B cell (primary cell): Measurements from ENCODE around the gene ALG2. TPM values are rescaled to one million over a fixed set of nuclear protein-coding genes. Genes with fewer than 3 reads are reported as not detected.
A peak's percentile ranks its signal among the peaks of the same experiment; 100 is the strongest.

Experiments used
- ATAC-seq: fragments of 200-7000 bp; cut with Tn5 transposase; one replicate; pipeline ENCODE4 v1.10.0; 2021; ENCODE audit warnings: low read depth, mild to moderate bottlenecking, moderate number of reproducible peaks, moderate library complexity
- CTCF ChIA-PET: fragments of 350-600 bp; sonication (Branson Sonifier 250); formaldehyde crosslinking; loops from one replicate; lab custom pipeline; 2021; ENCODE audit warnings: antibody characterized with exemption, inconsistent platforms; lab: Charles Lee
- POLR2A ChIA-PET: fragments of 350-600 bp; sonication (Branson Sonifier 250); formaldehyde crosslinking; loops from one replicate; lab custom pipeline; 2021; ENCODE audit warnings: antibody characterized with exemption; lab: Charles Lee
- DNase-seq: peaks from one replicate; pipeline ENCODE4 v3.0.0; 2013
- H2AFZ ChIP-seq: 2 replicates; pipeline ENCODE4 v1.6.1; 2012; ENCODE audit warnings: mild to moderate bottlenecking, low read depth, low read length; ENCODE audit not compliant: insufficient read depth, poor library complexity, severe bottlenecking
- H3K27ac ChIP-seq, 2 donors: 1 replicate in 1 of 2; 2 replicates in 1 of 2; pipeline ENCODE4 v1.5.1; 2012 to 2013; ENCODE audit warnings: low read length in 2 of 2, mild to moderate bottlenecking in 2 of 2, moderate library complexity in 1 of 2
- H3K27me3 ChIP-seq, 4 experiments: fragments of 200-600 bp in 1 of 4; sonication (generic) in 1 of 4; replicated peaks in 1 of 4; 1 replicate in 2 of 4; 2 replicates in 2 of 4; pipeline versions ENCODE4 v1.6.1 to v1.7.0; 2013 to 2016; ENCODE audit warnings: low read length in 3 of 4, mild to moderate bottlenecking in 2 of 4, mixed read lengths in 1 of 4, moderate library complexity in 1 of 4; ENCODE audit not compliant: insufficient read depth in 4 of 4, control insufficient read depth in 3 of 4; ENCODE audit errors: control extremely low read depth in 1 of 4
- H3K36me3 ChIP-seq, 2 experiments: replicated peaks in 1 of 2; 1 replicate in 1 of 2; 2 replicates in 1 of 2; pipeline versions ENCODE4 v1.6.1 to v1.7.1; 2013; ENCODE audit warnings: low read length in 1 of 2; ENCODE audit not compliant: insufficient read depth in 2 of 2, control insufficient read depth in 1 of 2; ENCODE audit errors: control extremely low read depth in 1 of 2, extremely low read depth in 1 of 2
- H3K4me1 ChIP-seq, 2 donors: fragments of 200-600 bp in 1 of 2; sonication (generic) in 1 of 2; 1 replicate in 1 of 2; 2 replicates in 1 of 2; pipeline versions ENCODE4 v1.5.1 to v1.6.1; 2013 to 2017; ENCODE audit warnings: low read length in 2 of 2; ENCODE audit not compliant: control insufficient read depth in 2 of 2, insufficient read depth in 2 of 2
- H3K4me2 ChIP-seq: replicated peaks from 2 replicates; pipeline ENCODE3; 2012; ENCODE audit warnings: mild to moderate bottlenecking, low read depth, low read length; ENCODE audit not compliant: poor library complexity, severe bottlenecking
- H3K4me3 ChIP-seq, 5 experiments: fragments of 200-600 bp in 1 of 5; sonication (generic) in 1 of 5; 1 replicate in 3 of 5; 2 replicates in 2 of 5; pipeline versions ENCODE4 v1.5.1 to v1.7.0; 2011 to 2016; ENCODE audit warnings: low read length in 4 of 5, mild to moderate bottlenecking in 4 of 5, low read depth in 2 of 5, control low read depth in 1 of 5, moderate library complexity in 1 of 5; ENCODE audit not compliant: insufficient read depth in 1 of 5; ENCODE audit errors: control extremely low read depth in 1 of 5, extremely low read depth in 1 of 5
- H3K79me2 ChIP-seq: fragments of 200-600 bp; sonication (generic); one replicate; pipeline ENCODE4 v1.6.0; 2016; ENCODE audit warnings: low read length; ENCODE audit not compliant: control insufficient read depth, insufficient read depth
- H3K9ac ChIP-seq: fragments of 200-600 bp; sonication (generic); 2 replicates; pipeline ENCODE4 v1.6.1; 2017; ENCODE audit warnings: mild to moderate bottlenecking, low read length, moderate library complexity
- H3K9me3 ChIP-seq, 3 donors: one replicate each; pipeline versions ENCODE4 v1.6.1 to v1.7.1; 2013; ENCODE audit warnings: low read length in 2 of 3; ENCODE audit not compliant: control insufficient read depth in 2 of 3, insufficient read depth in 1 of 3; ENCODE audit errors: control extremely low read depth in 1 of 3
- H4K20me1 ChIP-seq: 2 replicates; pipeline ENCODE4 v1.6.0; 2012; ENCODE audit warnings: mild to moderate bottlenecking, low read length; ENCODE audit not compliant: insufficient read depth, control insufficient read depth, poor library complexity, severe bottlenecking
- H3K27ac Mint-ChIP-seq: one replicate; pipeline ENCODE4 v1.8.0; 2021; ENCODE audit warnings: mixed read lengths
- H3K27me3 Mint-ChIP-seq: one replicate; pipeline ENCODE4 v1.8.0; 2021; ENCODE audit warnings: mixed read lengths
- H3K4me1 Mint-ChIP-seq: one replicate; pipeline ENCODE4 v1.8.0; 2021; ENCODE audit warnings: mixed read lengths
- H3K4me3 Mint-ChIP-seq: one replicate; pipeline ENCODE4 v1.8.0; 2021; ENCODE audit warnings: mixed read lengths
- H3K9me3 Mint-ChIP-seq: one replicate; pipeline ENCODE4 v1.8.0; 2022; ENCODE audit warnings: mixed read lengths; ENCODE audit not compliant: insufficient read depth
- EZH2 ChIP-seq: IDR thresholded peaks from 2 replicates; pipeline ENCODE4 v1.6.1; 2012; ENCODE audit warnings: borderline replicate concordance, low read depth, mild to moderate bottlenecking, moderate library complexity, low read length; ENCODE audit not compliant: insufficient read depth, poor library complexity, severe bottlenecking
- WGBS: methylation state at CpG from one replicate; pipeline ENCODE4 v1.1.5; 2013; ENCODE audit warnings: missing lambda C conversion rate; ENCODE audit not compliant: insufficient coverage; 5-methylcytosine and 5-hydroxymethylcytosine counted together
- intact Hi-C: fragments of 100-400 bp; cut with micrococcal nuclease; formaldehyde crosslinking; loops from one replicate; pipeline ENCODE4 v1.10.0; 2022
- polyA plus RNA-seq: library from polyadenylated mRNA; depleted of rRNA; stranded (reverse); fragments of >200 nt; gene quantifications from 2 replicates; pipeline ENCODE4 v1.2.3, GENCODE V29; 2012
- total RNA-seq, 2 donors: library from RNA; stranded (reverse); fragments of 120-200 nt in 1 of 2; gene quantifications; 1 replicate in 1 of 2; 2 replicates in 1 of 2; pipeline versions ENCODE4 v1.2.3 to v1.2.4, GENCODE V29; 2013 to 2022
- TF ChIP-seq, protein P1 (sequence below): fragments of 200-600 bp; IDR thresholded peaks from one replicate; pipeline ENCODE4 v1.8.0; 2022; ENCODE audit warnings: antibody characterized with exemption, mild to moderate bottlenecking

ALG2 gene
- total and polyA plus RNA-seq, 2 donors (not counting 1 experiment from before 2014, with no cell fraction given), result 14.3 to 46.3 TPM

DNA sequence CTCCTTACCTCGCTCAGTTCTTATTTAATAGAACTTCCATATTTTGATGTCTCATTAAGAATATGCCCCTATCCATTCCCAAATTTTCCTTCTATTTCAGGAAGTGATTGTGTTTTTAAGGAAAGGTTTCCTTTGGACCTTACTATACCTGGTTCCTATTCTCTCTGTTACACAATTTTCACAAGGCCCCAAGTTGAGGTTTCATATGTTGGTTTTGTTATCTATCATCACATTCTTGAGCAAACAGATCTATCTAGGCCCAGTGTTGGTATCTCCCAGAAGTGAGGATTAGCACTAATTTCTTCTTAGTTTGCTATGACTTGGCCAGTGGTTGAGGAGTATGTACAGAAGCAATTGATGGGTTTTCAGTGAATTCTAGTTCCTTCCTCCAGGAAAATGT is 41.5 kb downstream of the ALG2 start:
- WGBS, result no CpG with 5 or more reads among the region's 1 CpG
- H3K79me2 ChIP-seq, result no peaks in the 10 kb centered on the region
- H3K9ac ChIP-seq, result no peak overlapping the region
- H4K20me1 ChIP-seq, result no peaks in the 10 kb centered on the region
- no peak for ATAC-seq
- no peak overlapping the region for H3K4me3 Mint-ChIP-seq
- POLR2A ChIA-PET, result no interaction called here
- peak overlapping the region; percentile 85 for H3K27ac Mint-ChIP-seq
- CTCF ChIA-PET, result interaction anchor here (1.4 to 11.1 kb wide), 2 partner anchors 16 to 19 kb away, joined by 4 to 185 read pairs; no protein-coding TSS in a partner anchor
- H3K36me3 ChIP-seq, result no peaks in the 10 kb centered on the region
- no peak overlapping the region for H3K4me3 ChIP-seq
- no peak overlapping the region for H3K4me2 ChIP-seq
- no peak for DNase-seq
- peaks cover 82% of the 10 kb centered on the region for H3K4me1 Mint-ChIP-seq
- TF ChIP-seq EZH2, result no peak
- TF ChIP-seq, protein P1, sequence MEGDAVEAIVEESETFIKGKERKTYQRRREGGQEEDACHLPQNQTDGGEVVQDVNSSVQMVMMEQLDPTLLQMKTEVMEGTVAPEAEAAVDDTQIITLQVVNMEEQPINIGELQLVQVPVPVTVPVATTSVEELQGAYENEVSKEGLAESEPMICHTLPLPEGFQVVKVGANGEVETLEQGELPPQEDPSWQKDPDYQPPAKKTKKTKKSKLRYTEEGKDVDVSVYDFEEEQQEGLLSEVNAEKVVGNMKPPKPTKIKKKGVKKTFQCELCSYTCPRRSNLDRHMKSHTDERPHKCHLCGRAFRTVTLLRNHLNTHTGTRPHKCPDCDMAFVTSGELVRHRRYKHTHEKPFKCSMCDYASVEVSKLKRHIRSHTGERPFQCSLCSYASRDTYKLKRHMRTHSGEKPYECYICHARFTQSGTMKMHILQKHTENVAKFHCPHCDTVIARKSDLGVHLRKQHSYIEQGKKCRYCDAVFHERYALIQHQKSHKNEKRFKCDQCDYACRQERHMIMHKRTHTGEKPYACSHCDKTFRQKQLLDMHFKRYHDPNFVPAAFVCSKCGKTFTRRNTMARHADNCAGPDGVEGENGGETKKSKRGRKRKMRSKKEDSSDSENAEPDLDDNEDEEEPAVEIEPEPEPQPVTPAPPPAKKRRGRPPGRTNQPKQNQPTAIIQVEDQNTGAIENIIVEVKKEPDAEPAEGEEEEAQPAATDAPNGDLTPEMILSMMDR, result no peak
- H3K27ac ChIP-seq, result no peak overlapping the region
- H3K9me3 ChIP-seq, result no peaks in the 10 kb centered on the region
- no peaks in the 10 kb centered on the region for H3K27me3 ChIP-seq
- H2AFZ ChIP-seq, result no peak overlapping the region
- H3K27me3 Mint-ChIP-seq, result no peaks in the 10 kb centered on the region
- H3K9me3 Mint-ChIP-seq, result no peaks in the 10 kb centered on the region
- peaks cover 28 to 45% of the 10 kb centered on the region in 2 donors for H3K4me1 ChIP-seq
- intact Hi-C loops, result loop anchor here (5.0 to 10.0 kb wide), 3 partner anchors 335 to 905 kb away; no protein-coding TSS in a partner anchor
